Progenitor cell of endocrine pancreas (in vitro differentiated cells): Measurements from ENCODE around the gene CPNE2. TPM values are rescaled to one million over a fixed set of nuclear protein-coding genes. Genes with fewer than 3 reads are reported as not detected.
"Not testable (repeated sequence)": the region's sequence is repeated elsewhere in the genome, so short reads cannot be mapped to it uniquely, and the experiment has no call there.

Source experiments
- DNase-seq: peaks from one replicate; pipeline ENCODE4 v3.0.0; 2021; ENCODE audit warnings: low spot score; ENCODE audit not compliant: unreplicated experiment
- H3K27ac Mint-ChIP-seq: 2 replicates; pipeline ENCODE4 v1.8.0; 2021; ENCODE audit warnings: mild to moderate bottlenecking, moderate library complexity, mixed read lengths
- H3K27me3 Mint-ChIP-seq: 2 replicates; pipeline ENCODE4 v1.8.0; 2021; ENCODE audit warnings: mixed read lengths
- H3K36me3 Mint-ChIP-seq: 2 replicates; pipeline ENCODE4 v1.8.0; 2022; ENCODE audit warnings: mixed read lengths; ENCODE audit not compliant: insufficient read depth
- H3K4me1 Mint-ChIP-seq: 2 replicates; pipeline ENCODE4 v1.8.0; 2021; ENCODE audit warnings: low read depth, mixed read lengths
- H3K4me3 Mint-ChIP-seq: 2 replicates; pipeline ENCODE4 v1.8.0; 2021; ENCODE audit warnings: low read depth, mild to moderate bottlenecking, moderate library complexity, mixed read lengths
- H3K9me3 Mint-ChIP-seq: 2 replicates; pipeline ENCODE4 v1.8.0; 2021; ENCODE audit warnings: low read depth, mixed read lengths
- total RNA-seq: library from RNA; stranded (reverse); gene quantifications from 2 replicates; pipeline ENCODE4 v1.2.1, GENCODE V29; 2021
- TF ChIP-seq, protein P1 (sequence below): fragments of 200-600 bp; sonication (generic); IDR thresholded peaks from one replicate; pipeline ENCODE4 v1.5.0; 2021; ENCODE audit warnings: antibody characterized with exemption, mild to moderate bottlenecking; ENCODE audit not compliant: unreplicated experiment

The CPNE2 gene
- total RNA-seq, 1 donor from 2014 or later, result 6.7 TPM

DNA sequence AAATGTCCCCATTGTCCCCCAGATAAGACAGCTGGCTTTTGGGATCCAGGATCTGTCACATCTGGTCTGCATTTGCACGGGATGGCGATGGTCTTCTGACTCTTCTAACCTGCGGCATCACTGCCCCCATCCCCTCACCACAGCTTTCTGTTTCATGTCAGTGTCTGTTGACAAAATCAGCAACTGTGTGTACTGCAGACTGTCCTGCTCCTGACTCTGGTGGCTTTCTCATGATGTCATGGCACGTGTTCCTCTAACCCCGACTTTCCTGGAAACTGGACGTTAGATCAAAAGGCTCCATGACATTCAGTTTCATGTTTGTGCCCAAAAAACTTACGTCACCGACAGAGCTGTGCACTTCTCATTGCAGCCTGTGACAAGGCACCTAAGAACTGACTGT, 30.1 kb upstream of the CPNE2 start:
- H3K4me3 Mint-ChIP-seq, result no peak overlapping the region
- TF ChIP-seq, protein P1, sequence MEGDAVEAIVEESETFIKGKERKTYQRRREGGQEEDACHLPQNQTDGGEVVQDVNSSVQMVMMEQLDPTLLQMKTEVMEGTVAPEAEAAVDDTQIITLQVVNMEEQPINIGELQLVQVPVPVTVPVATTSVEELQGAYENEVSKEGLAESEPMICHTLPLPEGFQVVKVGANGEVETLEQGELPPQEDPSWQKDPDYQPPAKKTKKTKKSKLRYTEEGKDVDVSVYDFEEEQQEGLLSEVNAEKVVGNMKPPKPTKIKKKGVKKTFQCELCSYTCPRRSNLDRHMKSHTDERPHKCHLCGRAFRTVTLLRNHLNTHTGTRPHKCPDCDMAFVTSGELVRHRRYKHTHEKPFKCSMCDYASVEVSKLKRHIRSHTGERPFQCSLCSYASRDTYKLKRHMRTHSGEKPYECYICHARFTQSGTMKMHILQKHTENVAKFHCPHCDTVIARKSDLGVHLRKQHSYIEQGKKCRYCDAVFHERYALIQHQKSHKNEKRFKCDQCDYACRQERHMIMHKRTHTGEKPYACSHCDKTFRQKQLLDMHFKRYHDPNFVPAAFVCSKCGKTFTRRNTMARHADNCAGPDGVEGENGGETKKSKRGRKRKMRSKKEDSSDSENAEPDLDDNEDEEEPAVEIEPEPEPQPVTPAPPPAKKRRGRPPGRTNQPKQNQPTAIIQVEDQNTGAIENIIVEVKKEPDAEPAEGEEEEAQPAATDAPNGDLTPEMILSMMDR, result no peak

DNA sequence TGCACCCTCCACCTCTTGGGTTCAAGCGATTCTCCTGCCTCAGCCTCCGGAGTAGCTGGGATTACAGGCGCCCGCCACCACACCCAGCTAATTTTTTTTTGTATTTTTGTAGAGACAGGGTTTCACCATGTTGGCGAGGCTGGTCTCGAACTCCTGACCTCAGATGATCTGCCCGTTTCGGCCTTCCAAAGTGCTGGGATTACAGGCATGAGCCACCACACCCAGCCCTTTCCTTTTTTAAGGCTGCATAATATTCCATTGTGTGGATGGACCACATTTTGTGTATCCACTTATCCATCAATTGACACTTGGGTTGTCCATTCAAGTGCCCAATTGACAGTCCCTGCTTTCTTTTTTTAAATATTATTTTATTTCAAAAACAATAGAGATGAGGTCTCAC, 29.2 kb upstream of the CPNE2 start:
- H3K4me1 Mint-ChIP-seq, H3K4me3 Mint-ChIP-seq, DNase-seq: not testable (repeated sequence)

More for the DNA sequence above, 30.1 kb upstream of the CPNE2 start:
- Mint-ChIP-seq H3K36me3 (no peaks in the 10 kb centered on the region), H3K27me3 (peaks cover 19% of the 10 kb centered on the region), H3K27ac (no peak overlapping the region), H3K4me1 (no peaks in the 10 kb centered on the region), H3K9me3 (no peaks in the 10 kb centered on the region)
- DNase-seq, result no peak

DNA sequence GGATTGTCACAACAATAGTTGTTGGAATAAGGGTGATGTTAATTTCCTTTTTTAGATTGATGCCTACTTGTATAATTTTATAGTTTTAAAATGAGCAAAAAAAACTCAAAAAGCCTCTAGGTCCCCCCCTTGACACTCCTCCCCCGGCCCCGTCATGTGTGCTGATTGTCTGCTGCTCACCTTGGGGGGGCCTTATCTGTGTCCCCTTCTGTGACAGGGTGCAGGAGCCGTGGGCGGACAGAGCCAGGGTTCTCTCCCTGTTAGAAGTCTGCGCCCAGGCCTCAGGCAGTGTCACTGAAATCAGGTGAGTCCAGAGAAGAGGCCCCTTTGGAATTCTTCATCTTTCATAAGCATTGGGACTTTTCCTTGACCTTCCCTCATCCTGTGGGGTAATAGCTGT, 27.4 kb upstream of the CPNE2 start:
- H3K9me3 Mint-ChIP-seq, result no peaks in the 10 kb centered on the region
- no peak overlapping the region for H3K4me3 Mint-ChIP-seq
- no peak overlapping the region for H3K27ac Mint-ChIP-seq
- TF ChIP-seq, protein P1, result no peak
- H3K36me3 Mint-ChIP-seq, result no peaks in the 10 kb centered on the region
- peaks cover 26% of the 10 kb centered on the region for H3K27me3 Mint-ChIP-seq
- H3K4me1 Mint-ChIP-seq, result no peaks in the 10 kb centered on the region
- no peak for DNase-seq

More for the DNA sequence above, 29.2 kb upstream of the CPNE2 start:
- H3K27ac Mint-ChIP-seq, H3K36me3 Mint-ChIP-seq, H3K9me3 Mint-ChIP-seq: not testable (repeated sequence)
- H3K27me3 Mint-ChIP-seq, result peaks cover 16% of the 10 kb centered on the region

DNA sequence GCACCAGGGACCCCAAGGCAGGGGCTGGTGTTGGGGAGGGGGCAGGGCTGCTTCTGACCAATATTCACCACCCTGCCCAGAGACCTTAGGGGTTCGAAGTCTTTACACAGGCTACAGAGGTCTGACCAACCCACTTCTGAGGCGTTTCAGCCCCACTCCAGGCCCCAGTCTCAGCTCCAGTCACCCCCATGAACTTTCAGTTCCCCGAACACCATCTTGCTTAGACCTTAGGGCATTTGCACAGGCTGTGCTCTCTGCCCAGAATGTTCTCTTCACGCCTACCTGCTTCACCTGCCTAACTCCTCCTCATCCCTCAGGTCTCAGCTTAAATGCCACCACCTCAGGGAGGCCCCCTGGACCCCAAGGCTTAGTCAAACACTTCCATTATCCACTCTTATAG, 25.8 kb upstream of the CPNE2 start:
- Mint-ChIP-seq H3K27ac (no peak overlapping the region), H3K27me3 (peaks cover 22% of the 10 kb centered on the region), H3K9me3 (no peaks in the 10 kb centered on the region), H3K4me1 (no peaks in the 10 kb centered on the region), H3K36me3 (no peaks in the 10 kb centered on the region), H3K4me3 (no peak overlapping the region)
- TF ChIP-seq, protein P1, result no peak
- DNase-seq, result no peak

DNA sequence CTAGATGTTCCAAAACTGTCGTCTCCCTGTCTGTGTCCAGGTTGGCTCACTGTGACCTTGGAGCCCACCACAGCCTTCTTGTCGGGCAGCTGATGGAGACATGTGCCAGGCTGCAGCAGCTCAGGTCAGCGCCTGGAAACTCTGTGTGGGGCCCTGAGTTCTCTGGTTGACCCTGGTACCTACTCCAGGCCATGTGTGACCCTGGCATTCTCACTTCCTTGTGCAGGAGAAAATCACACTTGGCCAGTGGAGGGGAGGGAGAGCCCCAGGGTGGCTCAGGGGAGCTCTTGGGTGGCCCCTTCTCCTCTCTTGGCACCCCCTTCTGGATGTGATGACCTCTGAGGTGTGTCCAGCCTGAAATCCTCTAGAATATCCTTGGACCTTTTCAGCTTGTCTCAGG, 25.0 kb upstream of the CPNE2 start:
- Mint-ChIP-seq H3K36me3 (no peaks in the 10 kb centered on the region), H3K4me3 (no peak overlapping the region), H3K4me1 (no peaks in the 10 kb centered on the region), H3K9me3 (no peaks in the 10 kb centered on the region), H3K27ac (no peak overlapping the region), H3K27me3 (peaks cover 19% of the 10 kb centered on the region)
- TF ChIP-seq, protein P1, result no peak
- no peak for DNase-seq

DNA sequence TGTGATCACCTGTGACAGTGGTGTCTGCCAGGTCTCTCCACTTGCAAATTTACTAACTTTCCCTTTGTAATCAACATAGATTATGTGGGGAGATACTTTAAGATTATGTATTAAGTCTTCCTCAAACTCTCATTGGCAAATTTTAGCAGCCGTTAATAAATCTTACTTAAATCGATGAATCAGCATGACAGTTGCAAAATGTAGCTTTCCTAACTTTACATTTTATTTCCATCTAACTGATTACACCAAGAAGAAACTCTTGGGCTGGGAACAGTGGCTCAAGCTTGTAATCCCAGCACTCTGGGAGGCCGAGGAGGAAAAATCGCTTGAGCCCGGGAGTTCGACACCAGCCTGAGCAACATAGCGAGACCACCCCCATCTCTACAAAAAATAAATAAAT, 23.3 kb upstream of the CPNE2 start:
- no peak for DNase-seq
- no peak overlapping the region for H3K27ac Mint-ChIP-seq
- no peaks in the 10 kb centered on the region for H3K4me1 Mint-ChIP-seq
- H3K9me3 Mint-ChIP-seq, result no peaks in the 10 kb centered on the region
- peaks cover 19% of the 10 kb centered on the region for H3K27me3 Mint-ChIP-seq
- TF ChIP-seq, protein P1, result no peak
- H3K4me3 Mint-ChIP-seq, result no peak overlapping the region
- no peaks in the 10 kb centered on the region for H3K36me3 Mint-ChIP-seq
